GM12878 (cell line): ENCODE results near the gene BCL2L13. TPM values are rescaled to one million over a fixed set of nuclear protein-coding genes. Genes with fewer than 3 reads are reported as not detected.
A peak's percentile ranks its signal among the peaks of the same experiment; 100 is the strongest.

Source experiments
- ASH2L ChIP-seq: fragments of 300-600, 200-600 bp; sonication (generic); IDR thresholded peaks from 2 replicates; pipeline ENCODE4 v1.6.1; 2017; ENCODE audit warnings: low read depth, mild to moderate bottlenecking, borderline replicate concordance
- CBX3 ChIP-seq: fragments of 200-600 bp; sonication (generic); IDR thresholded peaks from 2 replicates; pipeline ENCODE4 v1.6.1; 2016; ENCODE audit warnings: low read depth, borderline replicate concordance
- CREM ChIP-seq: IDR thresholded peaks from 2 replicates; pipeline ENCODE4 v1.6.1; 2014; ENCODE audit warnings: antibody characterized with exemption, low read depth
- EZH2 ChIP-seq: IDR thresholded peaks from 2 replicates; pipeline ENCODE4 v1.6.1; 2012; ENCODE audit warnings: low read depth, mild to moderate bottlenecking, control low read depth, inconsistent platforms, low read length, borderline replicate concordance; ENCODE audit not compliant: control insufficient read depth
- FOS ChIP-seq: IDR thresholded peaks from 3 replicates; pipeline ENCODE4 v1.6.1; 2011; ENCODE audit warnings: borderline replicate concordance; ENCODE audit not compliant: insufficient read length; ENCODE audit errors: extremely low read depth
- HCFC1 ChIP-seq: fragments of 150-350 bp; IDR thresholded peaks from 2 replicates; pipeline ENCODE4 v1.6.1; 2014; ENCODE audit warnings: low read length
- HDAC2 ChIP-seq: fragments of 200-600 bp; sonication (generic); IDR thresholded peaks from 2 replicates; pipeline ENCODE4 v1.6.1; 2017
- IKZF1 ChIP-seq: fragments of 450-650 bp; conservative IDR thresholded peaks from 2 replicates; pipeline ENCODE4 v1.6.1; 2017; ENCODE audit warnings: antibody characterized with exemption, mild to moderate bottlenecking
- NFXL1 ChIP-seq: fragments of 450-650 bp; IDR thresholded peaks from 2 replicates; pipeline ENCODE4 v1.6.1; 2017; ENCODE audit warnings: antibody characterized with exemption, mild to moderate bottlenecking, borderline replicate concordance
- NFYA ChIP-seq: IDR thresholded peaks from 2 replicates; pipeline ENCODE4 v1.6.1; 2011; ENCODE audit warnings: low read depth, mild to moderate bottlenecking, low read length, improper control_type of control experiment, borderline replicate concordance
- NFYB ChIP-seq: IDR thresholded peaks from 2 replicates; pipeline ENCODE4 v1.6.1; 2011; ENCODE audit warnings: low read depth, mild to moderate bottlenecking, low read length, improper control_type of control experiment, moderate library complexity; ENCODE audit not compliant: insufficient read depth
- NR2C1 ChIP-seq: fragments of 450-650 bp; IDR thresholded peaks from 2 replicates; pipeline ENCODE4 v1.6.1; 2017; ENCODE audit warnings: antibody characterized with exemption, mild to moderate bottlenecking, moderate library complexity
- RBBP5 ChIP-seq: fragments of 200-600 bp; sonication (generic); conservative IDR thresholded peaks from 2 replicates; pipeline ENCODE4 v1.6.1; 2016
- RELA ChIP-seq: fragments of 450-650 bp; IDR thresholded peaks from 2 replicates; pipeline ENCODE4 v1.8.0; 2014; ENCODE audit warnings: borderline replicate concordance; ENCODE audit not compliant: partially characterized antibody
- SMARCA5 ChIP-seq: fragments of 450-650 bp; IDR thresholded peaks from 2 replicates; pipeline ENCODE4 v1.6.1; 2017; ENCODE audit warnings: mild to moderate bottlenecking
- SUPT20H ChIP-seq: IDR thresholded peaks from 2 replicates; pipeline ENCODE4 v1.6.1; 2011; ENCODE audit warnings: low read depth, mild to moderate bottlenecking, low read length, moderate library complexity, borderline replicate concordance; ENCODE audit not compliant: control insufficient read depth
- TCF12 ChIP-seq: IDR thresholded peaks from 2 replicates; pipeline ENCODE4 v1.6.1; 2011; ENCODE audit warnings: low read depth, mild to moderate bottlenecking, low read length
- TCF7 ChIP-seq: IDR thresholded peaks from 2 replicates; pipeline ENCODE4 v1.6.1; 2014; ENCODE audit warnings: antibody characterized with exemption, borderline replicate concordance
- WRNIP1 ChIP-seq: IDR thresholded peaks from 2 replicates; pipeline ENCODE4 v1.6.1; 2011; ENCODE audit warnings: low read depth, low read length, improper control_type of control experiment, borderline replicate concordance
- YBX1 ChIP-seq: fragments of 450-650 bp; IDR thresholded peaks from 2 replicates; pipeline ENCODE4 v1.6.1; 2016; ENCODE audit warnings: antibody characterized with exemption
- ZNF207 ChIP-seq: fragments of 450-650 bp; IDR thresholded peaks from 2 replicates; pipeline ENCODE4 v1.6.1; 2014; ENCODE audit warnings: antibody characterized with exemption, mild to moderate bottlenecking, borderline replicate concordance
- polyA plus RNA-seq, 11 experiments: library from polyadenylated mRNA; depleted of rRNA in 4 of 11; unstranded in 6 of 11; stranded (reverse) in 5 of 11; fragments of >200 nt; fragmentation: Nextera tagmentation in 4 of 11; fragmentation: Illumina TruSeq in 1 of 11; extraction: Ambion mirVana in 4 of 11; extraction: Trizol in 1 of 11; gene quantifications; 1 replicate in 1 of 11; 2 replicates in 10 of 11; pipeline versions ENCODE4 v1.2.1 to v1.2.3, GENCODE V29; 2011 to 2016; ENCODE audit warnings: inconsistent platforms in 2 of 11, missing spikeins in 2 of 11, low read depth in 1 of 11
- total RNA-seq, 4 experiments: library from RNA; depleted of rRNA in 3 of 4; stranded (reverse); fragments of >200 nt in 3 of 4; fragmentation: Illumina TruSeq in 1 of 4; extraction: Trizol in 1 of 4; gene quantifications; 2 replicates each; pipeline versions ENCODE4 v1.2.1 to v1.2.3, GENCODE V29; 2013 to 2021
- TF ChIP-seq, protein P1 (sequence below): IDR thresholded peaks from 2 replicates; pipeline ENCODE4 v1.6.1; 2012; ENCODE audit warnings: low read depth, low read length, improper control_type of control experiment
- TF ChIP-seq, protein P2 (sequence below): fragments of 450-650 bp; conservative IDR thresholded peaks from 2 replicates; pipeline ENCODE4 v1.6.1; 2017; ENCODE audit warnings: mild to moderate bottlenecking, moderate library complexity
- TF ChIP-seq, protein P3 (sequence below): fragments of 450-650 bp; IDR thresholded peaks from 2 replicates; pipeline ENCODE4 v1.6.1; 2017; ENCODE audit warnings: mild to moderate bottlenecking, low read depth, inconsistent platforms; ENCODE audit not compliant: poor library complexity, severe bottlenecking
- TF ChIP-seq, protein P4 (sequence below): IDR thresholded peaks from 2 replicates; pipeline ENCODE4 v1.6.1; 2011; ENCODE audit warnings: mild to moderate bottlenecking, low read depth, low read length, moderate library complexity; ENCODE audit not compliant: insufficient replicate concordance

Gene BCL2L13
- total and polyA plus RNA-seq, 10 of the 15 experiments (the other 5 are each of a cell fraction or from before 2014, with no cell fraction given): 18.6 to 30.6 (median 28.2) TPM

DNA sequence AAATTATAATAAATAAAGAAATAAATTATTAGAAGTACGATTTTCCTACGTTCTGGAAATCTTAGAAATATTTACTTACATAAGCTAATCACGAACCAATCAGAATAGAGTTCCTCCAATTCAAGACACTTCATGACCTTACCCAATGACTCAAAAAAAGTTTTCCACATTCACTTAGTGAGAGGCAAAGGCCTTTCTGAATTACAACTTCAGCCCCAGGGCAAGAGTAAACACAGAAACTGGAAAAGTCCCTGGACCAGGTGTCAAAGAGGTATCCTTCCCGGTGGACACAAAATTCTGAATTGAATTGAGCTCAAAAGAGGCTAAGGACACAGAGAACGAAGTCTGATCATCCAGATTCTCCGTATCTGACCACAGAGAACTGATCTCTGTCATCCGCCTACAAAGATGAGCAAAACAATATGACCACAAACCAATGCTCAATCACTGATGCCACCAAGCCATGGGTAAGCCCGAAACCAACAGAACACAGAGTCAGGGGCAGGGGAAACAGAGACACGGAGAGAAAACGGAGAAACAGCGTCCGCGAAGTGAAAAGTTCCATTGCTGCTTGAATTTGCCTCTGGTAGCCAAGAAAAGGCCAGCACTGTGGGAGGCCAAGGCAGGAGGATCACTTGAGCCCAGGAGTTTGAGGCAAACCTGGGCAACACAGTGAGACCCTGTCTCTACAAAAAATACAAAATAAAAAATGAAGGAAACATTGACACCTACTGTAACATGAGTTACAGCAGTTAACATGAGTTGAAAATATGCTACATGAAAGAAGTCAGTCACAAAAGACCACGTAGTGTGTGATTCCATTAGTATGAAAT is 128.9 kb downstream of the BCL2L13 start (continued):
- TF ChIP-seq, protein P1, sequence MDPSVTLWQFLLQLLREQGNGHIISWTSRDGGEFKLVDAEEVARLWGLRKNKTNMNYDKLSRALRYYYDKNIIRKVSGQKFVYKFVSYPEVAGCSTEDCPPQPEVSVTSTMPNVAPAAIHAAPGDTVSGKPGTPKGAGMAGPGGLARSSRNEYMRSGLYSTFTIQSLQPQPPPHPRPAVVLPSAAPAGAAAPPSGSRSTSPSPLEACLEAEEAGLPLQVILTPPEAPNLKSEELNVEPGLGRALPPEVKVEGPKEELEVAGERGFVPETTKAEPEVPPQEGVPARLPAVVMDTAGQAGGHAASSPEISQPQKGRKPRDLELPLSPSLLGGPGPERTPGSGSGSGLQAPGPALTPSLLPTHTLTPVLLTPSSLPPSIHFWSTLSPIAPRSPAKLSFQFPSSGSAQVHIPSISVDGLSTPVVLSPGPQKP: no peak
- TF ChIP-seq, protein P2, sequence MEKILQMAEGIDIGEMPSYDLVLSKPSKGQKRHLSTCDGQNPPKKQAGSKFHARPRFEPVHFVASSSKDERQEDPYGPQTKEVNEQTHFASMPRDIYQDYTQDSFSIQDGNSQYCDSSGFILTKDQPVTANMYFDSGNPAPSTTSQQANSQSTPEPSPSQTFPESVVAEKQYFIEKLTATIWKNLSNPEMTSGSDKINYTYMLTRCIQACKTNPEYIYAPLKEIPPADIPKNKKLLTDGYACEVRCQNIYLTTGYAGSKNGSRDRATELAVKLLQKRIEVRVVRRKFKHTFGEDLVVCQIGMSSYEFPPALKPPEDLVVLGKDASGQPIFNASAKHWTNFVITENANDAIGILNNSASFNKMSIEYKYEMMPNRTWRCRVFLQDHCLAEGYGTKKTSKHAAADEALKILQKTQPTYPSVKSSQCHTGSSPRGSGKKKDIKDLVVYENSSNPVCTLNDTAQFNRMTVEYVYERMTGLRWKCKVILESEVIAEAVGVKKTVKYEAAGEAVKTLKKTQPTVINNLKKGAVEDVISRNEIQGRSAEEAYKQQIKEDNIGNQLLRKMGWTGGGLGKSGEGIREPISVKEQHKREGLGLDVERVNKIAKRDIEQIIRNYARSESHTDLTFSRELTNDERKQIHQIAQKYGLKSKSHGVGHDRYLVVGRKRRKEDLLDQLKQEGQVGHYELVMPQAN: no peak
- TF ChIP-seq WRNIP1 (no peak), NFYB (no peak), RELA (no peak), RBBP5 (no peak), NR2C1 (no peak), HCFC1 (peak; percentile 21; the same call in 1 of the 2 replicates), NFYA (no peak), HDAC2 (no peak), CBX3 (no peak), TCF7 (no peak), ZNF207 (no peak; the same call in 1 of the 2 replicates), SUPT20H (no peak), IKZF1 (peak; percentile 76), ASH2L (no peak), TCF12 (no peak), SMARCA5 (peak; percentile 78), YBX1 (no peak), FOS (no peak), EZH2 (no peak), CREM (peak; percentile 85), NFXL1 (no peak)
- TF ChIP-seq, protein P3, sequence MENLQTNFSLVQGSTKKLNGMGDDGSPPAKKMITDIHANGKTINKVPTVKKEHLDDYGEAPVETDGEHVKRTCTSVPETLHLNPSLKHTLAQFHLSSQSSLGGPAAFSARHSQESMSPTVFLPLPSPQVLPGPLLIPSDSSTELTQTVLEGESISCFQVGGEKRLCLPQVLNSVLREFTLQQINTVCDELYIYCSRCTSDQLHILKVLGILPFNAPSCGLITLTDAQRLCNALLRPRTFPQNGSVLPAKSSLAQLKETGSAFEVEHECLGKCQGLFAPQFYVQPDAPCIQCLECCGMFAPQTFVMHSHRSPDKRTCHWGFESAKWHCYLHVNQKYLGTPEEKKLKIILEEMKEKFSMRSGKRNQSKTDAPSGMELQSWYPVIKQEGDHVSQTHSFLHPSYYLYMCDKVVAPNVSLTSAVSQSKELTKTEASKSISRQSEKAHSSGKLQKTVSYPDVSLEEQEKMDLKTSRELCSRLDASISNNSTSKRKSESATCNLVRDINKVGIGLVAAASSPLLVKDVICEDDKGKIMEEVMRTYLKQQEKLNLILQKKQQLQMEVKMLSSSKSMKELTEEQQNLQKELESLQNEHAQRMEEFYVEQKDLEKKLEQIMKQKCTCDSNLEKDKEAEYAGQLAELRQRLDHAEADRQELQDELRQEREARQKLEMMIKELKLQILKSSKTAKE: peak; percentile 92
- TF ChIP-seq, protein P4, sequence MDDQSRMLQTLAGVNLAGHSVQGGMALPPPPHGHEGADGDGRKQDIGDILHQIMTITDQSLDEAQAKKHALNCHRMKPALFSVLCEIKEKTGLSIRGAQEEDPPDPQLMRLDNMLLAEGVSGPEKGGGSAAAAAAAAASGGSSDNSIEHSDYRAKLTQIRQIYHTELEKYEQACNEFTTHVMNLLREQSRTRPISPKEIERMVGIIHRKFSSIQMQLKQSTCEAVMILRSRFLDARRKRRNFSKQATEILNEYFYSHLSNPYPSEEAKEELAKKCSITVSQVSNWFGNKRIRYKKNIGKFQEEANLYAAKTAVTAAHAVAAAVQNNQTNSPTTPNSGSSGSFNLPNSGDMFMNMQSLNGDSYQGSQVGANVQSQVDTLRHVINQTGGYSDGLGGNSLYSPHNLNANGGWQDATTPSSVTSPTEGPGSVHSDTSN: peak; percentile 59
